ENCODE measurements around the gene ITPR1. TPM values are rescaled to one million over a fixed set of nuclear protein-coding genes. Genes with fewer than 3 reads are reported as not detected.

The ITPR1 gene
- total and polyA plus RNA-seq, 2 experiments from 2014 or later = 1.4 to 2.5 TPM

DNA sequence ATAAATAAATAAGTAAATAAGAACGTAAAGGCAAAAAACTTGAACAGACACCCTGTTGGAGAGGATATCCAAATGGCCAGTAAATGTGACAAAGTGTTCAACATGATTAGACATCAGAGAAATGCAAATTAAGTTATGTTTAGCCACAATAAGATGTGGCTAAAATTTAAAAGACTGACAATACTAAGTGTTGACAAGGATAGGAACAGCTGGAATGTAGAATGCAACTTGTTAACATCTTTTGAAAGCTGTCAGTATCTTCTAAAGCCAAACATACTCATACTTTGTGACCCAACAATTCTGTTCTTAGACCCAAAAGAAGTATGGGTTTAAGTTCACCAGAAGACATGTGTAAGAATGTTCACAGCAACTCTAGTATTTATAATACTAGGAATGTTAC, 197.1 kb downstream of the ITPR1 start:
- no peak for DNase-seq
- Histone ChIP-seq H3K9me3 (ENCODE audit: low read depth) (no peaks in the 10 kb centered on the region), H3K4me1 (ENCODE audit: insufficient read depth) (no peaks in the 10 kb centered on the region), H4K20me1 (ENCODE audit: insufficient read depth) (no peaks in the 10 kb centered on the region), H3K9me2 (ENCODE audit: insufficient read depth) (no peaks in the 10 kb centered on the region), H3K36me3 (ENCODE audit: low read depth) (no peaks in the 10 kb centered on the region), H3F3A (ENCODE audit: insufficient read depth) (no peaks in the 10 kb centered on the region), H2AFZ (no peak overlapping the region), H3K4me2 (ENCODE audit: unreplicated experiment) (no peak overlapping the region), H3K9ac (no peak overlapping the region), H3K27ac (no peak overlapping the region), H3K4me3 (no peak overlapping the region), H3K79me2 (ENCODE audit: insufficient read depth) (no peaks in the 10 kb centered on the region), H3K27me3 (replicated peaks; ENCODE audit: insufficient read depth) (no peaks in the 10 kb centered on the region)
- TF ChIP-seq EZH2 (IDR thresholded peaks at IDR 0.05; ENCODE audit: insufficient read depth, poor library complexity, severe bottlenecking) (no peak), EZH2phosphoT487 (IDR thresholded peaks at IDR 0.05; ENCODE audit: insufficient read depth, low read depth) (no peak)
- in situ Hi-C loops (cut with MboI) = no loop called here
- WGBS, 2 experiments (ENCODE audit: low coverage in 1 of 2, low lambda C conversion rate in 2 of 2, missing lambda C conversion rate in 2 of 2) = 74 to 100% methylated on average over 1 of the region's 1 CpG

DNA sequence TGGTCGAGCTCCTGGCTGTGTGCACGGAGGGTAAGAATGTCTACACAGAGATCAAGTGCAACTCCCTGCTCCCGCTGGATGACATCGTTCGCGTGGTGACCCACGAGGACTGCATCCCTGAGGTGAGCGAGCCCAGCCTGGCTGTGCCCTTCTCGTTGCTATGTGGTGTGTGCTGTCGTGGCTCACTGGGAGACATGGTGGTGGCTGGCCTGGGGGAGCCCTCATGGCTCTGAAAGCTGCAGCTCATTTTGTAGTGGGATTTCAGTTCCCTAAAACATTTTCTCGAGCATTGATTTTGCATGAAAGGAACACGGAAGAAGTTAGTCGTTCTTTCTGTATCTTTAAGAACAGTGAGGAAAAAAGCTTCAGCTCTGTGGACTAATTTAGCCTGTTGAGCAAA, 200.5 kb downstream of the ITPR1 start:
- H3K27me3 ChIP-seq (replicated peaks; ENCODE audit: insufficient read depth) = no peaks in the 10 kb centered on the region
- 81 to 82% methylated on average over 13 of the region's 13 CpGs for WGBS, 2 experiments (ENCODE audit: low coverage in 1 of 2, low lambda C conversion rate in 2 of 2, missing lambda C conversion rate in 2 of 2)
- H4K20me1 ChIP-seq (ENCODE audit: insufficient read depth) = no peaks in the 10 kb centered on the region

DNA sequence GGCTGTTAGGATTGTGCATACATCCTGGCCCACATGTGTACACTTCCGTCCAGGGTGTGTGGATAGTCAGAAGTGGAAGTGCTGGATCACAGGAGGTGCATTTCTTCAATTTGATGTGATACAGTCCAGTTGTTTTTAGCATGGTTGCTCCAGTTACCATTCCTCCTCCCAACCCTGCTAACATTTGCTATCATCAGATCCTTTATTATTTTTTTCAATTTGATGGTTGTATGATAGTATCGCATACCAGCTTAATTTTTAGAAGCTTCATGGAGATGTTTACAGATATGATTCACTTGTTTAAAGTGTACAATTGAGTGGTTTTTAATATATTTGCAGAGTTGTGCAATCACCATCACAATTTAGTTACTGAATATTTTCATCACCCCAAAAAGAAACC, 202.7 kb downstream of the ITPR1 start:
- Histone ChIP-seq H3K79me2 (ENCODE audit: insufficient read depth) (no peaks in the 10 kb centered on the region), H3F3A (ENCODE audit: insufficient read depth) (no peaks in the 10 kb centered on the region), H3K36me3 (ENCODE audit: low read depth) (no peaks in the 10 kb centered on the region), H3K9me3 (ENCODE audit: low read depth) (no peaks in the 10 kb centered on the region), H3K4me1 (ENCODE audit: insufficient read depth) (no peaks in the 10 kb centered on the region), H2AFZ (no peak overlapping the region), H3K27ac (no peak overlapping the region), H4K20me1 (ENCODE audit: insufficient read depth) (no peaks in the 10 kb centered on the region), H3K4me2 (ENCODE audit: unreplicated experiment) (no peak overlapping the region), H3K27me3 (replicated peaks; ENCODE audit: insufficient read depth) (no peaks in the 10 kb centered on the region), H3K9ac (no peak overlapping the region), H3K4me3 (no peak overlapping the region), H3K9me2 (ENCODE audit: insufficient read depth) (no peaks in the 10 kb centered on the region)
- WGBS, 2 experiments (ENCODE audit: low coverage in 1 of 2, low lambda C conversion rate in 2 of 2, missing lambda C conversion rate in 2 of 2) = 91 to 92% methylated on average over 2 of the region's 2 CpGs
- no peak for DNase-seq
- in situ Hi-C loops (cut with MboI) = no loop called here
- no peak for TF ChIP-seq EZH2 (IDR thresholded peaks at IDR 0.05; ENCODE audit: insufficient read depth, poor library complexity, severe bottlenecking)
- TF ChIP-seq EZH2phosphoT487 (IDR thresholded peaks at IDR 0.05; ENCODE audit: insufficient read depth, low read depth) = no peak

More for the DNA sequence above, 200.5 kb downstream of the ITPR1 start:
- Histone ChIP-seq H3K79me2 (ENCODE audit: insufficient read depth) (no peaks in the 10 kb centered on the region), H3K9me2 (ENCODE audit: insufficient read depth) (no peaks in the 10 kb centered on the region), H3K27ac (no peak overlapping the region), H3K4me2 (ENCODE audit: unreplicated experiment) (no peak overlapping the region), H3K9ac (no peak overlapping the region), H3F3A (ENCODE audit: insufficient read depth) (no peaks in the 10 kb centered on the region), H3K36me3 (ENCODE audit: low read depth) (no peaks in the 10 kb centered on the region), H3K9me3 (ENCODE audit: low read depth) (no peaks in the 10 kb centered on the region), H2AFZ (no peak overlapping the region), H3K4me3 (no peak overlapping the region), H3K4me1 (ENCODE audit: insufficient read depth) (no peaks in the 10 kb centered on the region)
- no peak for DNase-seq
- TF ChIP-seq EZH2 (IDR thresholded peaks at IDR 0.05; ENCODE audit: insufficient read depth, poor library complexity, severe bottlenecking) (no peak), EZH2phosphoT487 (IDR thresholded peaks at IDR 0.05; ENCODE audit: insufficient read depth, low read depth) (no peak)
- in situ Hi-C loops (cut with MboI) = no loop called here

DNA sequence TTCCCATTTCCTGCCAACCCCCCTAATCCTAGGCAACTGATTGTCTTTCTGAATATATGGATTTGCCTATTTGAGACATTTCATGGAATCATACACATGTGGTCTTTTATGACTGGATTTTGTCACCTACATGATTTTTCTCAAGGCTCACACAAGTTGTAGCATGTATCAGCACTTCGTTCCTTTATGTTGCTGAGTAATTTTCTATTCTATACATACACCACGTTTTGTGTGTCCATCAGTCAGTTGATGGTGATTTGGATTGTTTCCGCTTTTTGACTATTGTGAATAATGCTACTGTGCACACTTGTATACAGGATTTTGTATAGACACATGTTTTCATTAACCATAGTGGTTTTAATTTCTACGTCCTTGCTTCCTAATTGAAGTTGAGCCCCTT, 203.1 kb downstream of the ITPR1 start:
- Histone ChIP-seq H2AFZ (no peak overlapping the region), H3F3A (ENCODE audit: insufficient read depth) (no peaks in the 10 kb centered on the region), H3K79me2 (ENCODE audit: insufficient read depth) (no peaks in the 10 kb centered on the region), H3K27me3 (replicated peaks; ENCODE audit: insufficient read depth) (no peaks in the 10 kb centered on the region), H3K4me1 (ENCODE audit: insufficient read depth) (no peaks in the 10 kb centered on the region), H4K20me1 (ENCODE audit: insufficient read depth) (no peaks in the 10 kb centered on the region), H3K9me2 (ENCODE audit: insufficient read depth) (no peaks in the 10 kb centered on the region), H3K9me3 (ENCODE audit: low read depth) (no peaks in the 10 kb centered on the region), H3K4me2 (ENCODE audit: unreplicated experiment) (no peak overlapping the region), H3K4me3 (no peak overlapping the region), H3K27ac (no peak overlapping the region), H3K36me3 (ENCODE audit: low read depth) (no peaks in the 10 kb centered on the region), H3K9ac (no peak overlapping the region)
- TF ChIP-seq EZH2phosphoT487 (IDR thresholded peaks at IDR 0.05; ENCODE audit: insufficient read depth, low read depth) (no peak), EZH2 (IDR thresholded peaks at IDR 0.05; ENCODE audit: insufficient read depth, poor library complexity, severe bottlenecking) (no peak)
- DNase-seq = no peak
- in situ Hi-C loops (cut with MboI) = no loop called here
- WGBS, 2 experiments (ENCODE audit: low coverage in 1 of 2, low lambda C conversion rate in 2 of 2, missing lambda C conversion rate in 2 of 2) = 89 to 91% methylated on average over 4 of the region's 4 CpGs
